ENCODE data around the gene MRGPRE.

MRGPRE gene

GRCh38 chr11:3180869-3181268, 51.3 kb downstream of the MRGPRE start:
- no peak overlapping the region for H2AFZ ChIP-seq (ENCODE audit: low read length)
- no peak for TF ChIP-seq CTCF (IDR thresholded peaks at IDR 0.05; ENCODE audit: low read length)
- TF ChIP-seq EZH2 (optimal IDR thresholded peaks at IDR 0.05; ENCODE audit: low read depth, low read length), result no peak
- no peak for TF ChIP-seq EZH2phosphoT487 (IDR thresholded peaks at IDR 0.05; ENCODE audit: low read length)
- H3K9ac ChIP-seq (ENCODE audit: low read length), result no peak overlapping the region
- no peak overlapping the region for H3K27ac ChIP-seq (ENCODE audit: low read length)
- no peak overlapping the region for H3K4me3 ChIP-seq (ENCODE audit: low read length)
- H3K79me2 ChIP-seq (ENCODE audit: low read length), result no peaks in the 10 kb centered on the region
- H4K20me1 ChIP-seq (ENCODE audit: insufficient read depth, low read length), result no peaks in the 10 kb centered on the region
- H3K27me3 ChIP-seq (replicated peaks; ENCODE audit: insufficient read depth, low read length), result no peaks in the 10 kb centered on the region
- no peaks in the 10 kb centered on the region for H3K36me3 ChIP-seq (replicated peaks; ENCODE audit: insufficient read depth, low read length)
- no peak for DNase-seq
- H3K4me1 ChIP-seq (ENCODE audit: low read length), result no peaks in the 10 kb centered on the region
- no peak overlapping the region for H3K4me2 ChIP-seq (ENCODE audit: low read depth, low read length)
- H3K9me3 ChIP-seq (replicated peaks; ENCODE audit: insufficient read depth, low read length), result no peaks in the 10 kb centered on the region
- no peaks in the 10 kb centered on the region for H3F3A ChIP-seq (ENCODE audit: insufficient read depth, low read length)
- H3K9me2 ChIP-seq (replicated peaks; ENCODE audit: insufficient read depth, low read length), result no peaks in the 10 kb centered on the region

GRCh38 chr11:3178349-3178748, 53.9 kb downstream of the MRGPRE start:
- no peaks in the 10 kb centered on the region for H3K79me2 ChIP-seq (ENCODE audit: low read length)
- H3F3A ChIP-seq (ENCODE audit: insufficient read depth, low read length), result no peaks in the 10 kb centered on the region
- no peaks in the 10 kb centered on the region for H4K20me1 ChIP-seq (ENCODE audit: insufficient read depth, low read length)
- H3K27me3 ChIP-seq (replicated peaks; ENCODE audit: insufficient read depth, low read length), result no peaks in the 10 kb centered on the region
- H3K4me3 ChIP-seq (ENCODE audit: low read length), result no peak overlapping the region
- H3K4me2 ChIP-seq (ENCODE audit: low read depth, low read length), result no peak overlapping the region
- no peak overlapping the region for H3K9ac ChIP-seq (ENCODE audit: low read length)
- no peaks in the 10 kb centered on the region for H3K9me2 ChIP-seq (replicated peaks; ENCODE audit: insufficient read depth, low read length)
- no peaks in the 10 kb centered on the region for H3K36me3 ChIP-seq (replicated peaks; ENCODE audit: insufficient read depth, low read length)
- H3K4me1 ChIP-seq (ENCODE audit: low read length), result no peaks in the 10 kb centered on the region
- H3K27ac ChIP-seq (ENCODE audit: low read length), result no peak overlapping the region
- no peak for DNase-seq
- no peak overlapping the region for H2AFZ ChIP-seq (ENCODE audit: low read length)
- H3K9me3 ChIP-seq (replicated peaks; ENCODE audit: insufficient read depth, low read length), result no peaks in the 10 kb centered on the region
- TF ChIP-seq EZH2 (optimal IDR thresholded peaks at IDR 0.05; ENCODE audit: low read depth, low read length), result no peak
- no peak for TF ChIP-seq CTCF (IDR thresholded peaks at IDR 0.05; ENCODE audit: low read length)
- no peak for TF ChIP-seq EZH2phosphoT487 (IDR thresholded peaks at IDR 0.05; ENCODE audit: low read length)

GRCh38 chr11:3177931-3178330, 54.3 kb downstream of the MRGPRE start:
- Histone ChIP-seq H3K4me3 (ENCODE audit: low read length) (no peak overlapping the region), H3K27ac (ENCODE audit: low read length) (no peak overlapping the region), H2AFZ (ENCODE audit: low read length) (no peak overlapping the region), H3K9me3 (replicated peaks; ENCODE audit: insufficient read depth, low read length) (no peaks in the 10 kb centered on the region), H3K9ac (ENCODE audit: low read length) (no peak overlapping the region), H3K79me2 (ENCODE audit: low read length) (no peaks in the 10 kb centered on the region), H3K4me2 (ENCODE audit: low read depth, low read length) (no peak overlapping the region), H3F3A (ENCODE audit: insufficient read depth, low read length) (no peaks in the 10 kb centered on the region), H4K20me1 (ENCODE audit: insufficient read depth, low read length) (no peaks in the 10 kb centered on the region), H3K27me3 (replicated peaks; ENCODE audit: insufficient read depth, low read length) (no peaks in the 10 kb centered on the region), H3K4me1 (ENCODE audit: low read length) (no peaks in the 10 kb centered on the region), H3K36me3 (replicated peaks; ENCODE audit: insufficient read depth, low read length) (no peaks in the 10 kb centered on the region), H3K9me2 (replicated peaks; ENCODE audit: insufficient read depth, low read length) (no peaks in the 10 kb centered on the region)
- TF ChIP-seq CTCF (IDR thresholded peaks at IDR 0.05; ENCODE audit: low read length), result no peak
- TF ChIP-seq EZH2 (optimal IDR thresholded peaks at IDR 0.05; ENCODE audit: low read depth, low read length), result no peak
- TF ChIP-seq EZH2phosphoT487 (IDR thresholded peaks at IDR 0.05; ENCODE audit: low read length), result no peak
- DNase-seq, result no peak
